ENCODE measurements around the gene ITGAD. TPM values are rescaled to one million over a fixed set of nuclear protein-coding genes. Genes with fewer than 3 reads are reported as not detected.

The ITGAD gene
- total RNA-seq, 1 donor from 2014 or later, result 0.07 TPM

- no peak for ATAC-seq (ENCODE audit: low read depth)
- intact Hi-C loops (cut with micrococcal nuclease), result no loop called here
Measured at GRCh38 chr16:31474773-31475738, 81.9 kb downstream of the ITGAD start.

DNA sequence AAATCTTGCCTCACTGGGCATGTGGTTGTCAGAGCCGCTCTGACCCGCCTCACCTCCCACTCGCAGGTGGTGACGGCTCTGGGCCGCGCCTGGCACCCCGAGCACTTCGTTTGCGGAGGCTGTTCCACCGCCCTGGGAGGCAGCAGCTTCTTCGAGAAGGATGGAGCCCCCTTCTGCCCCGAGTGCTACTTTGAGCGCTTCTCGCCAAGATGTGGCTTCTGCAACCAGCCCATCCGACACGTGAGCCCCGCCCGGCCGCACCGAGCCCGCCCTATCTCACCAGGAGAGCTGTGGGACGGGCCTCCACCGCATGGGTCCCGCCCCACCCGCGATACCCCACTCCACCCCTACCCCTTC, 82.8 kb downstream of the ITGAD start:
- no peaks in the 10 kb centered on the region for H3K9me3 Mint-ChIP-seq
- no peak for DNase-seq
- ATAC-seq (ENCODE audit: low read depth), result no peak
- H3K27ac Mint-ChIP-seq, result no peak overlapping the region
- intact Hi-C loops (cut with micrococcal nuclease), result no loop called here
- H3K36me3 Mint-ChIP-seq (ENCODE audit: low read depth), result no peaks in the 10 kb centered on the region
- H3K27me3 Mint-ChIP-seq, result peaks cover 2% of the 10 kb centered on the region
- H3K4me3 Mint-ChIP-seq, result peak overlapping the region; percentile 85
- POLR2A ChIA-PET, result interaction anchor here (4.3 kb wide), 1 partner anchor 16 kb away, joined by 27 read pairs; the partner anchor contains the start of gene ARMC5
- H3K4me1 Mint-ChIP-seq, result peaks cover 31% of the 10 kb centered on the region
- CTCF ChIA-PET, result no interaction called here
- no peak for TF ChIP-seq CTCF (IDR thresholded peaks at IDR 0.05)

More at GRCh38 chr16:31474773-31475738, 81.9 kb downstream of the ITGAD start:
- no peak for TF ChIP-seq CTCF (IDR thresholded peaks at IDR 0.05)
- Mint-ChIP-seq H3K36me3 (ENCODE audit: low read depth) (no peaks in the 10 kb centered on the region), H3K4me1 (peaks cover 35% of the 10 kb centered on the region), H3K4me3 (peak overlapping the region; percentile 35), H3K9me3 (no peaks in the 10 kb centered on the region), H3K27me3 (peaks cover 2% of the 10 kb centered on the region), H3K27ac (no peak overlapping the region)
- ChIA-PET CTCF (interaction anchor here (1.4 kb wide), 1 partner anchor 394 kb away, joined by 3 read pairs; no protein-coding TSS in a partner anchor), POLR2A (interaction anchor here (0.8 to 4.3 kb wide), 2 partner anchors 15 to 16 kb away, joined by 4 to 27 read pairs; partner anchors contain the start of gene ARMC5)
- DNase-seq, result no peak

Other genes starting within 250 kb of the ITGAD start
- gene PRSS36, start 243.3 kb upstream of the ITGAD start, total RNA-seq, result 0.56 and 0.60 TPM in 2 replicates
- 681 and 752 TPM in 2 replicates for gene FUS, start 213.2 kb upstream of the ITGAD start, total RNA-seq
- gene PYCARD, start 190.6 kb upstream of the ITGAD start, total RNA-seq, result 21.7 and 27.8 TPM in 2 replicates
- gene TRIM72, start 179.2 kb upstream of the ITGAD start, total RNA-seq, result 0.16 TPM in 1 of 2 replicates, not detected in the other
- gene PYDC1, start 176.2 kb upstream of the ITGAD start, total RNA-seq, result 0.27 TPM in 1 of 2 replicates, not detected in the other
- gene ITGAM, start 133.4 kb upstream of the ITGAD start, total RNA-seq, result 40.6 and 44.6 TPM in 2 replicates
- gene ITGAX, start 38.2 kb upstream of the ITGAD start, total RNA-seq, result 81.9 and 100 TPM in 2 replicates
- not detected in 2 replicates for gene COX6A2, start 35.0 kb downstream of the ITGAD start, total RNA-seq
- 0.10 and 0.11 TPM in 2 replicates for gene ZNF843, start 49.5 kb downstream of the ITGAD start, total RNA-seq
- gene ARMC5, start 66.2 kb downstream of the ITGAD start, total RNA-seq, result 10.9 TPM in 2 replicates
- 1.4 and 2.6 TPM in 2 replicates for gene TGFB1I1, start 78.8 kb downstream of the ITGAD start, total RNA-seq
- gene SLC5A2, start 89.8 kb downstream of the ITGAD start, total RNA-seq, result not detected in 2 replicates
- gene RUSF1, start 115.1 kb downstream of the ITGAD start, total RNA-seq, result 58.6 and 59.7 TPM in 2 replicates
- not detected in 2 replicates for gene AHSP, start 134.6 kb downstream of the ITGAD start, total RNA-seq

Measured in activated B cell treated with CpG ODN at 0.5 μM for 24 hours (primary cell).